Activated naive CD4-positive, alpha-beta T cell treated with anti-CD3 and anti-CD28 coated beads, Interleukin-2, amount 50 U/mL, for 72 hours (primary cell): Measurements from ENCODE around the gene C4A. TPM values are rescaled to one million over a fixed set of nuclear protein-coding genes. Genes with fewer than 3 reads are reported as not detected.
"Not testable (repeated sequence)": the region's sequence is repeated elsewhere in the genome, so short reads cannot be mapped to it uniquely, and the experiment has no call there.

Experiments used
- ATAC-seq, 2 donors: fragments of 150-1000 bp; cut with Tn5 transposase; 2 replicates each; pipeline ENCODE4 v1.10.0; 2021; ENCODE audit warnings: mild to moderate bottlenecking in 2 of 2, moderate library complexity in 2 of 2
- DNase-seq, 2 donors: peaks; one replicate each; pipeline ENCODE4 v3.0.0; 2021 to 2022; ENCODE audit warnings: low spot score in 2 of 2
- H3K27ac Mint-ChIP-seq, 2 donors: one replicate each; pipeline ENCODE4 v1.8.0; 2022; ENCODE audit warnings: mild to moderate bottlenecking in 2 of 2, mixed read lengths in 2 of 2
- H3K36me3 Mint-ChIP-seq, 2 donors: one replicate each; pipeline ENCODE4 v1.8.0; 2022; ENCODE audit warnings: mixed read lengths in 2 of 2
- H3K9me3 Mint-ChIP-seq, 2 donors: one replicate each; pipeline ENCODE4 v1.8.0; 2022; ENCODE audit warnings: mixed read lengths in 2 of 2
- total RNA-seq, 2 donors: library from RNA; stranded (reverse); gene quantifications; one replicate each; pipeline ENCODE4 v1.2.3, GENCODE V29; 2022

The C4A gene
- total RNA-seq = 1 to 10 TPM; 4.1 to 8.1 TPM

DNA sequence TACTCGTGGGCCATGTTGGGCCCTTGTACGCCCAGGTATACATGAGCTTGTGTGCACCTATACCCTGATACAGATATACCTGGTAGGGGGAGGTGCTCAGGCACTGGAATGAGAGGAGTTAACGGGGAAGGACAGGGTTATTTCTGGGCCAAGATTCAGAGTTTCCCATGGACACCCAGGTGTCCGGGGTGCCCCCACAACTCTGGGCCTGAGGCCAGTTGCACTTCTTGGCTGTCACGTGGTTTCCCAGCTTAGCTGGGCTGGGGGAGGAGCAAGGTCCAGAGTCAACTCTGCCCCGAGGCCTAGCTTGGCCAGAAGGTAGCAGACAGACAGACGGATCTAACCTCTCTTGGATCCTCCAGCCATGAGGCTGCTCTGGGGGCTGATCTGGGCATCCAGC is at the start of gene C4A:
Gene C4A, plus strand, starts transcription at position 314 of the 400 bp plus-strand sequence. Its CDS starts 51 bp downstream, at position 365.
- not testable (repeated sequence) for H3K9me3 Mint-ChIP-seq, H3K27ac Mint-ChIP-seq, DNase-seq, H3K36me3 Mint-ChIP-seq, ATAC-seq

DNA sequence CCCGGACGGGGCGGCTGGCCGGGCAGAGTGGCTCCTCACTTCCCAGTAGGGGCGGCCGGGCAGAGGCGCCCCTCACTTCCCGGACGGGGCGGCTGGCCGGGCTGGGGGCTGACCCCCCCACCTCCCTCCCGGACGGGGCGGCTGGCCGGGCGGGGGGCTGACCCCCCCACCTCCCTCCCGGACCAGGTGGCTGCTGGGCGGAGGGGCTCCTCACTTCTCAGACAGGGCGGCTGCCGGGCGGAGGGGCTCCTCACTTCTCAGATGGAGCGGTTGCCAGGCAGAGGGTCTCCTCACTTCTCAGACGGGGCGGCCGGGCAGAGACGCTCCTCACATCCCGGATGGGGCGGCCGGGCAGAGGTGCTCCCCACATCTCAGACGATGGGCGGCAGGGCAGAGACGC is 49.7 kb upstream of the C4A start:
- H3K27ac Mint-ChIP-seq, H3K9me3 Mint-ChIP-seq, DNase-seq, H3K36me3 Mint-ChIP-seq, ATAC-seq: not testable (repeated sequence)

GRCh38 chr6:31933537-31933936 is 48.3 kb upstream of the C4A start:
- no peaks in the 10 kb centered on the region for H3K9me3 Mint-ChIP-seq
- no peaks in the 10 kb centered on the region for H3K36me3 Mint-ChIP-seq
- no peak overlapping the region for H3K27ac Mint-ChIP-seq
- ATAC-seq = no peak
- no peak for DNase-seq

GRCh38 chr6:31935021-31935420 is 46.8 kb upstream of the C4A start:
- H3K36me3 Mint-ChIP-seq = no peaks in the 10 kb centered on the region
- DNase-seq (no peak), ATAC-seq (no peak)
- H3K27ac Mint-ChIP-seq = no peak overlapping the region
- no peaks in the 10 kb centered on the region for H3K9me3 Mint-ChIP-seq

- no peak for DNase-seq
- H3K27ac Mint-ChIP-seq = no peak overlapping the region
- ATAC-seq = no peak
- no peaks in the 10 kb centered on the region for H3K9me3 Mint-ChIP-seq
- no peaks in the 10 kb centered on the region for H3K36me3 Mint-ChIP-seq
Observed at GRCh38 chr6:31935823-31936222, 46.0 kb upstream of the C4A start.

- peak overlapping the region in 1 of 2 donors; percentile 85 for H3K27ac Mint-ChIP-seq
- peak in 1 of 2 donors; percentile 48 for ATAC-seq
- H3K9me3 Mint-ChIP-seq = no peaks in the 10 kb centered on the region
- DNase-seq = no peak
- H3K36me3 Mint-ChIP-seq = no peaks in the 10 kb centered on the region
Observed at GRCh38 chr6:31940256-31940664, 41.6 kb upstream of the C4A start.

DNA sequence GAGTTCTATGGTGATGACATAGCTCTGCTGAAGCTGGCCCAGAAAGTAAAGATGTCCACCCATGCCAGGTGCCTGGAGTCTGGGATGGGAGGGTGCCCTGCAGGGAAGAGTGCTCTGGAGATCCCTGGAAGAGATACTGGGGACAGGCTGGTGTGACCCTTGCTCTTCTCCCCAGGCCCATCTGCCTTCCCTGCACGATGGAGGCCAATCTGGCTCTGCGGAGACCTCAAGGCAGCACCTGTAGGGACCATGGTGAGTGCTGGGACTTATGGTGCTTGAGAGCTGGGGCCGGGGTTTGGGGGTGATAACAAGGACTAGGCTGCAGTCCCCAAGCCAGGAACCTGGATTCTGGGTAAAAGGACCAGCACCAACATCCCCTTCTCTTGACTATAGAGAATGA is 38.1 kb upstream of the C4A start:
- H3K27ac Mint-ChIP-seq = peak overlapping the region in 1 of 2 donors; percentile 52
- H3K9me3 Mint-ChIP-seq = no peaks in the 10 kb centered on the region
- DNase-seq (no peak), ATAC-seq (no peak)
- no peaks in the 10 kb centered on the region for H3K36me3 Mint-ChIP-seq

DNA sequence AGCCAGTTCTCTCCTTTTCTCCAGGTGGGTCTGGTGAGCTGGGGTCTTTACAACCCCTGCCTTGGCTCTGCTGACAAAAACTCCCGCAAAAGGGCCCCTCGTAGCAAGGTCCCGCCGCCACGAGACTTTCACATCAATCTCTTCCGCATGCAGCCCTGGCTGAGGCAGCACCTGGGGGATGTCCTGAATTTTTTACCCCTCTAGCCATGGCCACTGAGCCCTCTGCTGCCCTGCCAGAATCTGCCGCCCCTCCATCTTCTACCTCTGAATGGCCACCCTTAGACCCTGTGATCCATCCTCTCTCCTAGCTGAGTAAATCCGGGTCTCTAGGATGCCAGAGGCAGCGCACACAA is 36.7 kb upstream of the C4A start:
- Mint-ChIP-seq H3K36me3 (no peaks in the 10 kb centered on the region), H3K9me3 (no peaks in the 10 kb centered on the region), H3K27ac (peak overlapping the region in 1 of 2 donors; percentile 29)
- ATAC-seq = peak in 1 of 2 donors; percentile 6
- no peak for DNase-seq

DNA sequence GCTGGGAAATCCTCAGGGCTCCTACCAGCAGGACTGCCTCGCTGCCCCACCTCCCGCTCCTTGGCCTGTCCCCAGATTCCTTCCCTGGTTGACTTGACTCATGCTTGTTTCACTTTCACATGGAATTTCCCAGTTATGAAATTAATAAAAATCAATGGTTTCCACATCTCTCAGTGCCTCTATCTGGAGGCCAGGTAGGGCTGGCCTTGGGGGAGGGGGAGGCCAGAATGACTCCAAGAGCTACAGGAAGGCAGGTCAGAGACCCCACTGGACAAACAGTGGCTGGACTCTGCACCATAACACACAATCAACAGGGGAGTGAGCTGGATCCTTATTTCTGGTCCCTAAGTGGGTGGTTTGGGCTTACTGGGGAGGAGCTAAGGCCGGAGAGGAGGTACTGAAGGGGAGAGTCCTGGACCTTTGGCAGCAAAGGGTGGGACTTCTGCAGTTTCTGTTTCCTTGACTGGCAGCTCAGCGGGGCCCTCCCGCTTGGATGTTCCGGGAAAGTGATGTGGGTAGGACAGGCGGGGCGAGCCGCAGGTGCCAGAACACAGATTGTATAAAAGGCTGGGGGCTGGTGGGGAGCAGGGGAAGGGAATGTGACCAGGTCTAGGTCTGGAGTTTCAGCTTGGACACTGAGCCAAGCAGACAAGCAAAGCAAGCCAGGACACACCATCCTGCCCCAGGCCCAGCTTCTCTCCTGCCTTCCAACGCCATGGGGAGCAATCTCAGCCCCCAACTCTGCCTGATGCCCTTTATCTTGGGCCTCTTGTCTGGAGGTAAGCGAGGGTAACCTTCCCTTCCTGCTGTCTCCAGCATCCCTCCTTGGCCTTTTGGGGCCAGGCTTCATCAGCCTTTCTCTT is 36.1 kb upstream of the C4A start, which contains the start of gene CFB:
Gene CFB, plus strand, starts transcription at position 589 of the 863 bp plus-strand sequence. Its CDS starts 127 bp downstream, at position 716.
- Mint-ChIP-seq H3K27ac (peak within 1 kb of the TSS; percentile 29 to 82), H3K9me3 (no peaks in the 10 kb centered on the region), H3K36me3 (no peaks in the 10 kb centered on the region)
- DNase-seq (no peak), ATAC-seq (peak; percentile 32 to 56)

DNA sequence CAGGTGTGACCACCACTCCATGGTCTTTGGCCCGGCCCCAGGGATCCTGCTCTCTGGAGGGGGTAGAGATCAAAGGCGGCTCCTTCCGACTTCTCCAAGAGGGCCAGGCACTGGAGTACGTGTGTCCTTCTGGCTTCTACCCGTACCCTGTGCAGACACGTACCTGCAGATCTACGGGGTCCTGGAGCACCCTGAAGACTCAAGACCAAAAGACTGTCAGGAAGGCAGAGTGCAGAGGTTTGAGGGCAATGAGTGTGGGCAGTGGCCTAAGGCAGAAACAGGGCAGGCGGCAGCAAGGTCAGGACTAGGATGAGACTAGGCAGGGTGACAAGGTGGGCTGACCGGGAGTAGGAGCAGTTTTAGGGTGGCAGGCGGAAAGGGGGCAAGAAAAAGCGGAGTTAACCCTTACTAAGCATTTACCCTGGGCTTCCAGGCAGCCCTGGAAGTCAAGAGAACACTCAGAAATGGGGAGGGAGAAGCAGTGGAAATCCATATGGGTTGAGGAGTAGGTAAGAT is 35.4 kb upstream of the C4A start:
- DNase-seq (no peak), ATAC-seq (no peak)
- no peaks in the 10 kb centered on the region for H3K9me3 Mint-ChIP-seq
- H3K27ac Mint-ChIP-seq = peak overlapping the region in 1 of 2 donors; percentile 82
- H3K36me3 Mint-ChIP-seq = no peaks in the 10 kb centered on the region

GRCh38 chr6:31947070-31947675 is 34.7 kb upstream of the C4A start:
- ATAC-seq = no peak
- no peak for DNase-seq
- Mint-ChIP-seq H3K9me3 (no peaks in the 10 kb centered on the region), H3K36me3 (no peaks in the 10 kb centered on the region), H3K27ac (peak overlapping the region in 1 of 2 donors; percentile 29)

- Mint-ChIP-seq H3K36me3 (peaks cover 0 to 1% of the 10 kb centered on the region in 2 donors), H3K9me3 (no peaks in the 10 kb centered on the region), H3K27ac (no peak overlapping the region)
- DNase-seq = no peak
- no peak for ATAC-seq
Observed at GRCh38 chr6:31947864-31948263, 34.0 kb upstream of the C4A start.

DNA sequence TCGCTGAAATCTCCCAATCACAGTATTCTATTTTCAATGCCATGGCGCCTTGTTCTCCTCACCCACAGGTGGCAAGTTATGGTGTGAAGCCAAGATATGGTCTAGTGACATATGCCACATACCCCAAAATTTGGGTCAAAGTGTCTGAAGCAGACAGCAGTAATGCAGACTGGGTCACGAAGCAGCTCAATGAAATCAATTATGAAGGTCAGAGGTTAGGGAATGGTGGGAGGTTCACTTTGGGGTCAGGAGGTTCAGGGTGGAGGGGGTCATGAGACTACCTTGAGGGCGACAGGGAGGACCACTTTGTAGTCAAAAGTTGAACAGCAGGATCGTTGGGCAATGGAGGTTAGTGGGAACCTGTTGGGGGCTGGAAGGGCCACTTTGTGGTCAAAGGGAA is 33.6 kb upstream of the C4A start:
- ATAC-seq (no peak), DNase-seq (no peak)
- peaks cover 0 to 6% of the 10 kb centered on the region in 2 donors for H3K36me3 Mint-ChIP-seq
- H3K27ac Mint-ChIP-seq = no peak overlapping the region
- no peaks in the 10 kb centered on the region for H3K9me3 Mint-ChIP-seq

DNA sequence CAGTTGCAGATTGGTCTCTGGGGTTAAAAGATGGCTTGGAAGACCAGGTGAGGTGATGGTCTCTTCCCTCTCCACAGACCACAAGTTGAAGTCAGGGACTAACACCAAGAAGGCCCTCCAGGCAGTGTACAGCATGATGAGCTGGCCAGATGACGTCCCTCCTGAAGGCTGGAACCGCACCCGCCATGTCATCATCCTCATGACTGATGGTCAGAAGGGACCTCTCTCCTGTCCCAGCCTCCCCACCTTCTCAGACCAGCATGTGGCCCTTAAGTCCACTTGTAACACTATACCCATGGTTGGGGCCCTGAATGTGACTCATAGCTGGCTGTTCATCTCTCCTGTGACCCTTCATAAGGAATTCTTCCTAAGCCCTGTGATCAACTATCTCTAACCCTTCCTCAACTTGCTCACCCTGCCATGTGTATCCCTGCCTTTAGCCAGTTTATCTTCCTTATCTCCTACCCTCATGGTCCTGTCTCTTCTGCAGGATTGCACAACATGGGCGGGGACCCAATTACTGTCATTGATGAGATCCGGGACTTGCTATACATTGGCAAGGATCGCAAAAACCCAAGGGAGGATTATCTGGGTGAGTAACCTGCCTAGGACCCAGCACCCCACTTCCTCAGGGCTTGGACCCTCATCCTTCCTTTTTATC is 33.0 kb upstream of the C4A start:
- ATAC-seq = peak in 1 of 2 donors; percentile 15
- Mint-ChIP-seq H3K36me3 (peaks cover 0 to 9% of the 10 kb centered on the region in 2 donors), H3K9me3 (no peaks in the 10 kb centered on the region), H3K27ac (no peak overlapping the region)
- no peak for DNase-seq

GRCh38 chr6:31949926-31950548 is 31.8 kb upstream of the C4A start:
- Mint-ChIP-seq H3K27ac (peak overlapping the region in 1 of 2 donors; percentile 4), H3K9me3 (no peaks in the 10 kb centered on the region), H3K36me3 (peaks cover 4 to 15% of the 10 kb centered on the region in 2 donors)
- DNase-seq = no peak
- no peak for ATAC-seq

DNA sequence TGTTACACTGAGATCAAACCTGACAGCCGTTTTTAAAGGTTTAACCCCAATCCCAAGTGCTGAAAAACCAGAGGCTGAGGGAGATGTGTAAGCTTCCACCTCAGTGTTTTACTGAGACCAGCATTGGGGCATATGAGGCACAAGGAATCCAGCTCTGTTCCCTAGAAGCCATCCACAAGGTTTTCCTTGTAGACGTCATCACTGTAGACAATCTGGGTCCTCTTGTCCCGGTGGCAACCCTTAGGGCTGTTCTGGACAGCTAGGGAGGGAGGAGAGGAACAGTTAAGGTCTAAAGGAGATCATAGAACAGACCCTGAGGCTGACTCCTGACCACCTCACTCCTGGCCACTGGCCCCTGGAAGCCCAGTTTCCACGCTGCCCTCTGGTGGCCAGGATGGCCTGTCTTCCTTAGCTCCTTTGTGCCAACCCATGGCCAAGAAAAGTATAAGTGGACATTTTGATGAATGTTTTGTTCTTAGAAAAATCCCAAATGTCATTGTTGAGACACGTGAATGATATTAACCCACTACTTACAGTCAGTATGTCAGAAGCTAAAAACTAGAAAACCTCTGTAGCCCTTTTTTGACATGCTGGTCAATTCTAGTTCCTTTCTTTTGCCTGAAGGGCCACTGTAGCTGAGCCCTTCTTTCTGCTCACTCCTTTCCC is 29.6 kb upstream of the C4A start:
- peaks cover 4 to 16% of the 10 kb centered on the region in 2 donors for H3K36me3 Mint-ChIP-seq
- no peaks in the 10 kb centered on the region for H3K9me3 Mint-ChIP-seq
- peak overlapping the region in 1 of 2 donors; percentile 34 for H3K27ac Mint-ChIP-seq
- peak in 1 of 2 donors; percentile 48 for DNase-seq
- peak; percentile 75 to 82 for ATAC-seq
